GDM1 (cell line): ENCODE data around the gene WDR77.

ENCODE experiments used
- DNase-seq: peaks from one replicate; lab custom pipeline; 2025; lab: John Stamatoyannopoulos, UW

The WDR77 gene

GRCh38 chr1:111469539-111469938 lies 20.5 kb upstream of the WDR77 start:
- no peak for DNase-seq

GRCh38 chr1:111468717-111469100 lies 19.7 kb upstream of the WDR77 start:
- DNase-seq, result no peak

DNA sequence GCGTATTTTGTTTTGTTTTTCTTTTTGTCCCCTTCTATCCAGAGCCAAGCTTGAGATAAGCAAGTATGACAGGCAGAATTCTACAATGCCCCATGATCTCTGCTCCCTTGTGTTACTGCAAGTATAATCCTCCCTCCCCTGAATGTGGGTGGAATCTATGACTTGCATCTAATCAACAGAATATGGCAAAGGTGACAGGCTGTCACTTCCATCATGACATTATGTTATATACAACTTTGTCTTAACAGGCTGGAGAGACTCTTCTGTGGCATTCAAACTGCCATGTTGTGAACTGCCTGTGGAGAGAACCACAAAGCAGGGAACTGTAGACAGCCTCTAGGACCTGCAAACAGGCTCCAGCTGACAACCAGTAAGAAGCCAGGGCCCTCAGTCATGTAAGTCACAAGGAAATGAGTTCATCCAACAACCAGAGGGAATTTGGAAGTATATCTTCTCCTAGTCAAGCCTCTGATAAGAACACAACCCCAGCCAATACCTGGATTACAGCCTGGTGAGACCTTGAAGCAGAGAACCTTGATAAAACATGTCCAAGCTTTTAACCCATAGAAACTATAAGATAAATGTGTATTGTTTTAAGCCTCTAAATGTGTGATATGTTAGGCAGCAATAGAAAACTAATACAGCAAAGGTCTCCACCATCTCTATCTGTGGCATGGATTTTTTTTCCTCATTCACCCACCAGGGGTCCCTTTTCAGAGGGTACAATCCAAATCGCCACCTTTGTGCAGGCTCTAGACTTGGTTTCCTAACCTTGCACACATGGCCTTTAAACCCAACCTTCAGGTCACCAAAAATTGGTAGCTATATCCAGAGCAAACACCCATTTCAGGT lies 19.0 kb upstream of the WDR77 start:
- DNase-seq, result no peak

DNA sequence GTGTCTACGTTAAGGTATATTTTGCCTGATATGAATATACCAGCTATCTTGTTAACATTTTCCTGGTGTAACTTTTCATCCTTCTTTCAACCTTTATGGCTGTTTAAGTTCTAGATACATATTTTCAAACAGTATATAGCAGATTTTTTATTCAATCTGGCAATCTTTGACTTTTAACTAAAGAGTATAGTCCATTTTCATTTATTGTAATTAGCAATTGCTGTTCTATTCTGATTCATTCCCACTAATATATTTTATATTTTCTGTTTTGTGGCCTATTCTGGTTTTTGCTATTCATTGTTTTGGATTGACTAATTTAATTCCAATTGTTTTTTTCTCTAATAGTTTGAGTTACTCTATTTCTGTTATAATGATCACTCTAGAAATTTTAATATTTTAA lies 17.4 kb upstream of the WDR77 start:
- DNase-seq, result no peak

GRCh38 chr1:111465754-111466153 lies 16.7 kb upstream of the WDR77 start:
- DNase-seq, result no peak

DNA sequence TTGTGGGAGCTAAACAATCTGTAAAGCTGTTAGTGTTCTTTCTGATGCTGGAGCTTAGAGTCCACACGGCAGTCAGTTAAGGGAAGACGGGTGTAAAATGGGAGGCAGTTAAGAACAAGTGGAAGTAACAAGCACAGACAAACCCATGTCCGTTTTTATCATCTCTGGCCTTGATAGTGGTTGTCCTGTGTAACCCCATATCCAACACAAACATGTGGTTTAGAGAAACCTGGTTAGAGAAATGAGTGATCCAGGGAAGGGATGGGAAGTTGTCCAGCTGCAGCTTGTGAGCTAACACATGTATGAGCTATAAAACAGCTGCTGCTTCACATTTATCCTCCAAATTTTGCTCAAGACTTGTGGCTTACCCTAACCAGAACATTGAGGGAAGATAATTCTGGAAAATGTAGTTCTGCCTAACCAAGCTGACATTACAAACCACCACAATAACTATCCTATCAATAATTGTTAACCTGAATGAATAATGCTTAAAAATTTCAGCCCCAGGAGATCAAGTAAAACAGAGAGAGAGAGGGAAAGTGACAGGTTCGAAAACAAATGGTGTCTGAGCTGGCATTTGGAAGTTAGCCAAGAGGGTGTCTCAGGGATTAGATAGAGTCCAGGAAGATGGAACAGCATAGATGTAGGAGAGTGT lies 14.1 kb upstream of the WDR77 start:
- DNase-seq, result no peak

- no peak for DNase-seq
Measured at GRCh38 chr1:111462370-111463028, 13.4 kb upstream of the WDR77 start.

- no peak for DNase-seq
Measured at GRCh38 chr1:111461765-111462164, 12.7 kb upstream of the WDR77 start.

DNA sequence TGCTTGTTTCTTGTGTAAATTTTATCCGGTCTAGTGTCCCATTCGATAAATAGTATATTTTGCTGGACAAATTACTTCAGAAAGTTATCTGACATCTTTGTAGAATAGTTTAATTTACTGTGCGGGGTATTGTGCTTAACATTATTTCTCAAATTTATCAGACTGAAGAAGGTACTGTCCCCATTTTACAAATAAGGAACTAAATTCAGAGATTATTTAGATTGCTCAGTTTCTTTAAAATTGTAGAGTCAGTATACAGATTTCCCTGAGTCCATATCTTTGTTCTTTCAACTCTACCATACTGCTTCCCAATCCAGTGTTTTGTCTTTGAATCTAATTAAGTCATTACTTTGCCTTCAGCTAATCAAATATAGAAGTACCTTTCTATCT lies 6.6 kb upstream of the WDR77 start:
- DNase-seq, result no peak

DNA sequence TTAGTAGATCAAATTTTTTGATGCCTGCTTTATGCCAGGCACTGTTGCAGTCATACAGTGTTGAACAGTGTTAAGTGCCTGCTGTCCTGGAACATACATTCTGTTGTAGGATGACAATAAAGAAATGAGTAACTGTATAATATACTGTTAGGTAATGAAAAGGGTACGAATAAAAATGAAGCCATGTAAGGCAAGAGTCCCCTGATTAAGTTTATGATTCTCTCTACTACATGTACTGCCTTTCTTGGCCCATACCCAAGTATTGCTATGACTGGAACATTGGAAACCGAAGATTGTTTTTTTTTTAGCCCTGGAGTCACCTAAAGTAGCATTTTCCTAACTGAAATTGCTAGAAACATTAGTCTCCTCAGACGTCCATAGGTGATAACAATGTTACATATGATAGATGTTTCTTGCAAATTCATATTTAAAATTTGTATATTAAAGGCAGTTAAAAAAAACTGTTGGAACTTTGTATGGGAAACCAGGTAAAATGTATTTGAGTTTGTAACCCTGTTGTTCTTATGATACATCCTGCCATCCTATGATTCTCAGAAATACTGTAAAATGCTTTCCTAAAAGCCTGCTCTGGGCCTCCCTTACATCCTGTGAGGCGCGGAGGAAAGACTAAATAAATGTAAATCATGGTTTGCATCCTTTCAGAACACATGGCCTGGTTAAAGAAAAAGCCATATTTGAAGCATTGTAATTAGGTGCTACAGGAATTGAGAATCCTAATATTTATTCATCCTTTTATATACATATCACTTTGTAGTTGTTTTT lies 6.0 kb upstream of the WDR77 start:
- DNase-seq, result no peak

- no peak for DNase-seq
Measured at GRCh38 chr1:111453706-111454105, 4.7 kb upstream of the WDR77 start.

DNA sequence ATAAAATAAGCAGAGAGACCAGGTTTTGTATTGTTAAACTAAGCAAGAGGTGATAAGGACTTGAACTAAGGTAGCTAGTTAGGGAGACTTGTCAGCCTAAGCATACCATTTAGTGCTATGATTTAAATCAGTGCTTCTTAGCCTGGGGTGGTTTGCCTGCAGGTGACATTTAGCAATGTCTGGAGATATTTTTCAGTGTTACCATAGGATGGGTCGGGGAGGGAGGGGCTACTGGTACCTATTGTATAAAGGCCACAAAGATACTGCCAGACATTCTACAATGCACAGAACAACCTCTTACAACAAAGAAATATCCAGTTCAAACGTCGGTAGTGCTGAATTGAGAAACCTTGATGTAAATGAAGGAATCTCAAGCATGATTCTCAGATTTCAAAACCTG lies 3.5 kb upstream of the WDR77 start:
- DNase-seq, result no peak

GRCh38 chr1:111450185-111450584 lies 1.1 kb upstream of the WDR77 start:
- no peak for DNase-seq

DNA sequence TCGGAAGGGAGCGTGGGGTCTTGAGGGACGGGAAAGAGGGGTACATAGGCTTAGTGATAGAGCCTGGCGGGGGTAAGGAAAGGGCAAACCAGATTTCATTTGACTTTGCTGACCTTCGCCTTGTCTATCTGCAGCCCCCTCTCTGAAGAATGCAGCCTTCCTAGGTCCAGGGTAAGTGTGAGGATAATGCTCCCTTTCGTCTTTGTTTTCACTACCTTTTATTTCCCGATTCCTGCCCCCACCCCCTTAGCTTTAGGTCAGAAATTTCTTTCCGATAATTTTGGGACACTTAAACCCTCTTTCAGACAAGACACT lies 604 bp upstream of the WDR77 start:
- no peak for DNase-seq

GRCh38 chr1:111448482-111448917 lies 556 bp downstream of the WDR77 start:
- no peak for DNase-seq

DNA sequence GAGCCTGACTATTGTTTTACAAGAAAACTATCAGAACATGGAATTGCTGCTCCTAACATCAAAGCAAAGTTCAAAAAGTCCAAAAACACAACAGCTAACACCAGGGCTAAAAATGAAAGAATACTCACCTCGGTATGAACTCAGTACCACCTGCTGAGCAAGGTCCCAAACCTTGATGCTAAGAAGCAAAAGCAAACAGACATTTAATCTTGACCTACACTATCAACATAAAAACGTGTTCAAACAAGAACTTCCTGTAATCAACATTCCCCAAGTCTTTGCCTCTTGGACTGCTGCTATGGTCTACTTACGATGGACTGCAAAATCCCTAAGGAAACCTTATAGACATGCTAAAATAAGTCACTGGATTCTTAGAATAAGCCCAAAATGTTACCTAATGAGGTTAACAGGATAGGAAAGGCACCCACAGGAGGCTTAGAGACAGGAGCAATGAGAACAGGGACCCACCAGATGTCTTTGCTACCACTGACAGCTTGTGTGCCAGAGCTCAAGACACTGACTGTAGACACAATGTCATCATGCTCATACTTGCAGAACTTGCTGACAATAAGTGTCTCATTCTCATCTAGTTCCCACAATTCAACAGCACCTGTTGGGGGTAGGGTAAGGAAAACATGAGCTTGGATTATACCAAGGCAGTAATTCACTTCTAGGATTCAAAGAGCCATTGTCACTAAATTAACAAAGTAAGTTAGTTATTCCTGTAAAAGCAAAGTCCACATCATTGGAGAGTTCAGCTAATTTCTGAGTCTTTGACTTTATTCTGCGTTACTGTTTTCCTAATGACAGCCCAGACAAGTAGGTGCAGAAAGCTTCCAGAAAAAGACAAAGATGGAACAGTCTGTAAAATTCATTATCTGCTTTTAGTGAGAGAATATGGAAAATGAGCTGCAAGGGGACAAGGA lies 1.8 kb downstream of the WDR77 start:
- DNase-seq, result no peak

- no peak for DNase-seq
Measured at GRCh38 chr1:111446546-111446945, 2.5 kb downstream of the WDR77 start.

GRCh38 chr1:111444031-111444430 lies 5.0 kb downstream of the WDR77 start:
- DNase-seq, result no peak

DNA sequence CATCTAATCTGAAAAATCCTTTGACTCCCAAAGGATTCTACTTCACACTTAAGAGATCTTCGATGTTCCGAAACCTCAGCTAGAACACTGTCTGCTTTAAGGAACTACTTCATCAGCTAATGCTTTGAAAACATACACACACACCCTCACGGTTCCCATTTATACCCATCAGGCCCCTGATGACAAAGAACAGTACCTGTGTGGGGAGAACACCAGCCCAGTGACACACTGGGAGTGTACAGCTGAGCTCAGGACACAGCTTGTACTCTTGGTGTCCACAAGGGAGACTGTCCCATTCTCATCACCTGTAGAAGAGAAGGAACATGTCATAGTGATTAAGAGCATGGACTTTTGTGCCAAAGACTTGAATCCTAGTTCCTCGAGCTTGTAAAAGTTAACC lies 6.6 kb downstream of the WDR77 start:
- no peak for DNase-seq

- peak; percentile 14 for DNase-seq
Measured at GRCh38 chr1:111441573-111442192, 7.4 kb downstream of the WDR77 start.
